ENCODE data around the gene ZNF276. TPM values are rescaled to one million over a fixed set of nuclear protein-coding genes. Genes with fewer than 3 reads are reported as not detected.

The ZNF276 gene
- total and polyA plus RNA-seq, 12 donors: 9.3 to 84.5 (median 22.4) TPM

- Histone ChIP-seq H3K36me3 (replicated peaks in 1 of 2) (no peaks in the 10 kb centered on the region), H3K27me3 (no peaks in the 10 kb centered on the region), H3K4me1 (replicated peaks in 1 of 2) (no peaks in the 10 kb centered on the region), H3K4me3 (no peak overlapping the region), H3K9me3 (replicated peaks in 1 of 3) (no peaks in the 10 kb centered on the region), H3K27ac (no peak overlapping the region)
- intact Hi-C loops (cut with DNase I): loop anchor here in 1 of 2 donors (10.0 kb wide), 1 partner anchor 117 kb away; no protein-coding TSS in a partner anchor
- TF ChIP-seq POLR2A (IDR thresholded peaks at IDR 0.05) (no peak), CTCF (IDR thresholded peaks at IDR 0.05) (no peak)
- DNase-seq: no peak
- WGBS, 4 donors: 90 to 97% (median 96%) methylated on average over 9 of the region's 9 CpGs
Measured at GRCh38 chr16:89748076-89748475, 26.7 kb downstream of the ZNF276 start.

- no peak for DNase-seq
- TF ChIP-seq CTCF (IDR thresholded peaks at IDR 0.05) (no peak), POLR2A (IDR thresholded peaks at IDR 0.05) (no peak)
- H3K4me3 ChIP-seq: no peak overlapping the region
- no peak overlapping the region for H3K27ac ChIP-seq
- H3K4me1 ChIP-seq (replicated peaks in 1 of 2): no peaks in the 10 kb centered on the region
- H3K27me3 ChIP-seq: no peaks in the 10 kb centered on the region
- H3K36me3 ChIP-seq (replicated peaks in 1 of 2): no peaks in the 10 kb centered on the region
- intact Hi-C loops (cut with DNase I): loop anchor here in 1 of 2 donors (10.0 kb wide), 1 partner anchor 116 kb away; no protein-coding TSS in a partner anchor
- no peaks in the 10 kb centered on the region for H3K9me3 ChIP-seq (replicated peaks in 1 of 3)
- 95 to 97% (median 96%) methylated on average over 11 of the region's 11 CpGs for WGBS, 4 donors
Measured at GRCh38 chr16:89748921-89749320, 27.6 kb downstream of the ZNF276 start.

GRCh38 chr16:89749637-89750036 is 28.3 kb downstream of the ZNF276 start:
- no peaks in the 10 kb centered on the region for H3K4me1 ChIP-seq (replicated peaks in 1 of 2)
- H3K9me3 ChIP-seq (replicated peaks in 1 of 3): no peaks in the 10 kb centered on the region
- peak in 3 of 7 donors; percentile 28 to 62 (median 41) for DNase-seq
- H3K27ac ChIP-seq: no peak overlapping the region
- no peak overlapping the region for H3K4me3 ChIP-seq
- H3K27me3 ChIP-seq: no peaks in the 10 kb centered on the region
- WGBS, 4 donors: 63 to 78% (median 73%) methylated on average over 10 of the region's 10 CpGs
- no peaks in the 10 kb centered on the region for H3K36me3 ChIP-seq (replicated peaks in 1 of 2)
- TF ChIP-seq CTCF (IDR thresholded peaks at IDR 0.05) (no peak), POLR2A (IDR thresholded peaks at IDR 0.05) (no peak)
- intact Hi-C loops (cut with DNase I): loop anchor here (5.0 to 10.0 kb wide), 2 partner anchors 113 to 115 kb away; no protein-coding TSS in a partner anchor

GRCh38 chr16:89759746-89760340 is 38.5 kb downstream of the ZNF276 start:
- Histone ChIP-seq H3K36me3 (replicated peaks in 1 of 2) (no peaks in the 10 kb centered on the region), H3K4me1 (replicated peaks in 1 of 2) (no peaks in the 10 kb centered on the region), H3K27ac (no peak overlapping the region), H3K4me3 (no peak overlapping the region), H3K9me3 (replicated peaks in 1 of 3) (no peaks in the 10 kb centered on the region), H3K27me3 (no peaks in the 10 kb centered on the region)
- WGBS, 4 donors: 84 to 89% (median 87%) methylated on average over 24 to 26 of the region's 26 CpGs
- no peak for DNase-seq
- no peak for TF ChIP-seq POLR2A (IDR thresholded peaks at IDR 0.05)
- no peak for TF ChIP-seq CTCF (IDR thresholded peaks at IDR 0.05)
- intact Hi-C loops (cut with DNase I): no loop called here

Measured in adrenal gland (tissue), 12 donors.